Stimulated activated CD8-positive, alpha-beta memory T cell treated with anti-CD3 and anti-CD28 coated beads, Interleukin-4, amount 100 ng/mL, for 4 hours (primary cell): ENCODE results near the gene JARID2.
A peak's percentile ranks its signal among the peaks of the same experiment; 100 is the strongest.

ENCODE experiments used
- DNase-seq, 2 donors: peaks; one replicate each; pipeline ENCODE4 v3.0.0-alpha.2; 2020; ENCODE audit warnings: low read depth in 2 of 2, low spot score in 1 of 2

JARID2 gene

GRCh38 chr6:15484140-15484539 lies 238.3 kb downstream of the JARID2 start:
- DNase-seq: no peak

GRCh38 chr6:15484821-15485220 lies 239.0 kb downstream of the JARID2 start:
- no peak for DNase-seq

- DNase-seq: no peak
Observed at GRCh38 chr6:15485936-15486335, 240.1 kb downstream of the JARID2 start.

GRCh38 chr6:15487262-15487661 lies 241.4 kb downstream of the JARID2 start:
- no peak for DNase-seq

GRCh38 chr6:15489261-15489962 lies 243.5 kb downstream of the JARID2 start:
- DNase-seq: no peak

GRCh38 chr6:15490242-15491100 lies 244.6 kb downstream of the JARID2 start:
- no peak for DNase-seq

- DNase-seq: peak; percentile 23 to 40
Observed at GRCh38 chr6:15491255-15491985, 245.6 kb downstream of the JARID2 start.

- no peak for DNase-seq
Observed at GRCh38 chr6:15491986-15492269, 246.1 kb downstream of the JARID2 start.

- DNase-seq: no peak
Observed at GRCh38 chr6:15493437-15494168, 247.7 kb downstream of the JARID2 start.

GRCh38 chr6:15495375-15495901 lies 249.6 kb downstream of the JARID2 start:
- DNase-seq: no peak

GRCh38 chr6:15496345-15497131 lies 250.7 kb downstream of the JARID2 start:
- no peak for DNase-seq

- DNase-seq: no peak
Observed at GRCh38 chr6:15498640-15499039, 252.8 kb downstream of the JARID2 start.

- DNase-seq: no peak
Observed at GRCh38 chr6:15499125-15499524, 253.3 kb downstream of the JARID2 start.

- DNase-seq: no peak
Observed at GRCh38 chr6:15499591-15499990, 253.7 kb downstream of the JARID2 start.

GRCh38 chr6:15500078-15500740 lies 254.3 kb downstream of the JARID2 start:
- DNase-seq: no peak

- no peak for DNase-seq
Observed at GRCh38 chr6:15500901-15501825, 255.3 kb downstream of the JARID2 start.

GRCh38 chr6:15501826-15502445 lies 256.1 kb downstream of the JARID2 start:
- DNase-seq: no peak
